ENCODE data around the gene TMEM14A.
"Not testable (repeated sequence)": the region's sequence is repeated elsewhere in the genome, so short reads cannot be mapped to it uniquely, and the experiment has no call there.

Gene TMEM14A

GRCh38 chr6:52649536-52650160 lies 21.3 kb upstream of the TMEM14A start:
- H3K4me3 ChIP-seq (ENCODE audit: low read depth, low read length) = no peak overlapping the region
- no peak overlapping the region for H3K27ac ChIP-seq
- no peak for DNase-seq
- no peaks in the 10 kb centered on the region for H3K36me3 ChIP-seq
- H3K27me3 ChIP-seq (ENCODE audit: insufficient read depth, low read depth, severe bottlenecking) = no peaks in the 10 kb centered on the region
- H3K9me3 ChIP-seq (ENCODE audit: severe bottlenecking) = no peaks in the 10 kb centered on the region
- TF ChIP-seq CTCF (IDR thresholded peaks at IDR 0.05; ENCODE audit: low read depth, low read length) = no peak

- no peak for TF ChIP-seq CTCF (IDR thresholded peaks at IDR 0.05; ENCODE audit: low read depth, low read length)
- Histone ChIP-seq H3K9me3 (ENCODE audit: severe bottlenecking) (no peaks in the 10 kb centered on the region), H3K27me3 (ENCODE audit: insufficient read depth, low read depth, severe bottlenecking) (no peaks in the 10 kb centered on the region), H3K27ac (no peak overlapping the region), H3K4me3 (ENCODE audit: low read depth, low read length) (no peak overlapping the region), H3K36me3 (no peaks in the 10 kb centered on the region)
- no peak for DNase-seq
Measured at GRCh38 chr6:52650941-52651340, 20.0 kb upstream of the TMEM14A start.

GRCh38 chr6:52653151-52653550 lies 17.8 kb upstream of the TMEM14A start:
- Histone ChIP-seq H3K4me3 (ENCODE audit: low read depth, low read length) (no peak overlapping the region), H3K27ac (no peak overlapping the region), H3K36me3 (no peaks in the 10 kb centered on the region), H3K9me3 (ENCODE audit: severe bottlenecking) (peaks cover 11% of the 10 kb centered on the region), H3K27me3 (ENCODE audit: insufficient read depth, low read depth, severe bottlenecking) (no peaks in the 10 kb centered on the region)
- DNase-seq = no peak
- TF ChIP-seq CTCF (IDR thresholded peaks at IDR 0.05; ENCODE audit: low read depth, low read length) = no peak

- H3K9me3 ChIP-seq (ENCODE audit: severe bottlenecking) = peaks cover 11% of the 10 kb centered on the region
- no peak for DNase-seq
- no peaks in the 10 kb centered on the region for H3K36me3 ChIP-seq
- no peak overlapping the region for H3K27ac ChIP-seq
- no peaks in the 10 kb centered on the region for H3K27me3 ChIP-seq (ENCODE audit: insufficient read depth, low read depth, severe bottlenecking)
- no peak overlapping the region for H3K4me3 ChIP-seq (ENCODE audit: low read depth, low read length)
- TF ChIP-seq CTCF (IDR thresholded peaks at IDR 0.05; ENCODE audit: low read depth, low read length) = no peak
Measured at GRCh38 chr6:52654007-52654406, 16.9 kb upstream of the TMEM14A start.

GRCh38 chr6:52654592-52654991 lies 16.3 kb upstream of the TMEM14A start:
- H3K27me3 ChIP-seq (ENCODE audit: insufficient read depth, low read depth, severe bottlenecking) = no peaks in the 10 kb centered on the region
- no peak overlapping the region for H3K4me3 ChIP-seq (ENCODE audit: low read depth, low read length)
- H3K9me3 ChIP-seq (ENCODE audit: severe bottlenecking) = peaks cover 11% of the 10 kb centered on the region
- TF ChIP-seq CTCF (IDR thresholded peaks at IDR 0.05; ENCODE audit: low read depth, low read length) = no peak
- H3K27ac ChIP-seq = no peak overlapping the region
- DNase-seq = no peak
- no peaks in the 10 kb centered on the region for H3K36me3 ChIP-seq

GRCh38 chr6:52655941-52656340 lies 15.0 kb upstream of the TMEM14A start:
- DNase-seq; H3K36me3 ChIP-seq; H3K4me3 ChIP-seq (ENCODE audit: low read depth, low read length); H3K27ac ChIP-seq; H3K27me3 ChIP-seq (ENCODE audit: insufficient read depth, low read depth, severe bottlenecking): not testable (repeated sequence)
- peaks cover 11% of the 10 kb centered on the region for H3K9me3 ChIP-seq (ENCODE audit: severe bottlenecking)
